ENCODE results near the gene UBR3. TPM values are rescaled to one million over a fixed set of nuclear protein-coding genes. Genes with fewer than 3 reads are reported as not detected.

The UBR3 gene
- total RNA-seq, 6 experiments from 2014 or later = 30.1 to 46.3 (median 40.5) TPM

DNA sequence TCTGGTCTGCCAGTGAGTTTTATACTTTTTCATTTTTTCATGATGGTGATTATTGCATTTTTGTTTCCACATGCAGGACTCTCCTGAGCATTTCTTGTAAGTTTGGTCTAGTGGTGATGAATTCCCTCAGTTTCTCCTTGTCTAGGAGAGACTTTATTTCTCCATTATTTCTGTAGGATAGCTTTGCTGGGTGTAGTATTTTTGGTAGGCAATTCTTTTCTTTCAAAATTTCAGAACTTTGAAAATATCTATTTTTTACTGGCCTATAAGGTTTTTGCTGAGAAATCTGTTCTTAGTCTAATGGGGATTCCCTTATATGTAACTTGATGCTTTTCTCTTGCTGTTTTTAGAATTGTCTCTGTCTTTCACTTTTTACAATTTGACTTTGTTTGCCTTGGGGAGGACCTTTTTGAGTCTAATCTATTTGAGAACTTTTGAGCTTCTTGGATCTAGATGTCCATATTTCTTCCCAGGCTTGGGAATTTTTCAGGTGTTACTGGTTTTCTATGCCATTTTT, 149.1 kb downstream of the UBR3 start:
- no peak for DNase-seq
- H3K27ac Mint-ChIP-seq = no peak overlapping the region
- peaks cover 51% of the 10 kb centered on the region for H3K36me3 Mint-ChIP-seq (ENCODE audit: low read depth)

GRCh38 chr2:169977530-169977929, 150.3 kb downstream of the UBR3 start:
- TF ChIP-seq, protein P1, sequence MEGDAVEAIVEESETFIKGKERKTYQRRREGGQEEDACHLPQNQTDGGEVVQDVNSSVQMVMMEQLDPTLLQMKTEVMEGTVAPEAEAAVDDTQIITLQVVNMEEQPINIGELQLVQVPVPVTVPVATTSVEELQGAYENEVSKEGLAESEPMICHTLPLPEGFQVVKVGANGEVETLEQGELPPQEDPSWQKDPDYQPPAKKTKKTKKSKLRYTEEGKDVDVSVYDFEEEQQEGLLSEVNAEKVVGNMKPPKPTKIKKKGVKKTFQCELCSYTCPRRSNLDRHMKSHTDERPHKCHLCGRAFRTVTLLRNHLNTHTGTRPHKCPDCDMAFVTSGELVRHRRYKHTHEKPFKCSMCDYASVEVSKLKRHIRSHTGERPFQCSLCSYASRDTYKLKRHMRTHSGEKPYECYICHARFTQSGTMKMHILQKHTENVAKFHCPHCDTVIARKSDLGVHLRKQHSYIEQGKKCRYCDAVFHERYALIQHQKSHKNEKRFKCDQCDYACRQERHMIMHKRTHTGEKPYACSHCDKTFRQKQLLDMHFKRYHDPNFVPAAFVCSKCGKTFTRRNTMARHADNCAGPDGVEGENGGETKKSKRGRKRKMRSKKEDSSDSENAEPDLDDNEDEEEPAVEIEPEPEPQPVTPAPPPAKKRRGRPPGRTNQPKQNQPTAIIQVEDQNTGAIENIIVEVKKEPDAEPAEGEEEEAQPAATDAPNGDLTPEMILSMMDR (IDR thresholded peaks at IDR 0.05) = no peak
- H3K27me3 Mint-ChIP-seq (ENCODE audit: insufficient read depth) = no peaks in the 10 kb centered on the region; the same call in 1 of the 2 replicates
- peaks cover 44% of the 10 kb centered on the region for H3K36me3 Mint-ChIP-seq (ENCODE audit: low read depth)
- peaks cover 31% of the 10 kb centered on the region for H3K9me3 Mint-ChIP-seq
- no peak overlapping the region for H3K27ac Mint-ChIP-seq
- no peaks in the 10 kb centered on the region; the same call in 1 of the 2 replicates for H3K4me1 Mint-ChIP-seq (ENCODE audit: low read depth)
- DNase-seq = no peak
- H3K4me3 Mint-ChIP-seq = no peak overlapping the region

More for the DNA sequence above, 149.1 kb downstream of the UBR3 start:
- TF ChIP-seq, protein P1 (IDR thresholded peaks at IDR 0.05) = no peak
- Mint-ChIP-seq H3K27me3 (ENCODE audit: insufficient read depth) (no peaks in the 10 kb centered on the region; the same call in 1 of the 2 replicates), H3K9me3 (peaks cover 31% of the 10 kb centered on the region), H3K4me1 (ENCODE audit: low read depth) (no peaks in the 10 kb centered on the region; the same call in 1 of the 2 replicates), H3K4me3 (no peak overlapping the region)

GRCh38 chr2:169978402-169979017, 151.3 kb downstream of the UBR3 start:
- Mint-ChIP-seq H3K27me3 (ENCODE audit: insufficient read depth) (no peaks in the 10 kb centered on the region; the same call in 1 of the 2 replicates), H3K4me3 (no peak overlapping the region), H3K27ac (no peak overlapping the region), H3K9me3 (peaks cover 31% of the 10 kb centered on the region), H3K36me3 (ENCODE audit: low read depth) (peaks cover 50% of the 10 kb centered on the region), H3K4me1 (ENCODE audit: low read depth) (peaks cover 6% of the 10 kb centered on the region)
- no peak for DNase-seq
- TF ChIP-seq, protein P1 (IDR thresholded peaks at IDR 0.05) = no peak

DNA sequence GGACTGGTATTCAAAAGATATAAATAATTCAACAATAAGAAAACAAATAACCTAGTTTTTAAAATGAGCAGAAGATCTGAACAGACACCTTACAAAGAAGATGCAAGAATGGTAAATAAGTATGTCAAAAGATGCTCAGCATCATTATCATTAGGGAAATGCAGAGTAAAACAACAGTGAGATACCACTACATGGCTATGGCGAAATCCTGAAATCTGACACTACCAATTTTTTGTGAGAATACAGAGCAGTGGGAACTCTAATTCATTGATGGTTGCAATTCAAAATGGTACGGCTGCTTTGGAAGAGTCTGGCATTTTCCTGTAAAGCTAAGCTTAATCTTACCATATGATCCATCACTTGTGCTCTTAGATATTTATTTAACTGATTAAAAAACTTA, 151.8 kb downstream of the UBR3 start:
- H3K4me1 Mint-ChIP-seq (ENCODE audit: low read depth) = peaks cover 6% of the 10 kb centered on the region
- TF ChIP-seq, protein P1 (IDR thresholded peaks at IDR 0.05) = no peak
- H3K27ac Mint-ChIP-seq = no peak overlapping the region
- H3K27me3 Mint-ChIP-seq (ENCODE audit: insufficient read depth) = no peaks in the 10 kb centered on the region; the same call in 1 of the 2 replicates
- H3K4me3 Mint-ChIP-seq = no peak overlapping the region
- H3K36me3 Mint-ChIP-seq (ENCODE audit: low read depth) = peaks cover 47% of the 10 kb centered on the region
- H3K9me3 Mint-ChIP-seq = peaks cover 30% of the 10 kb centered on the region
- no peak for DNase-seq

DNA sequence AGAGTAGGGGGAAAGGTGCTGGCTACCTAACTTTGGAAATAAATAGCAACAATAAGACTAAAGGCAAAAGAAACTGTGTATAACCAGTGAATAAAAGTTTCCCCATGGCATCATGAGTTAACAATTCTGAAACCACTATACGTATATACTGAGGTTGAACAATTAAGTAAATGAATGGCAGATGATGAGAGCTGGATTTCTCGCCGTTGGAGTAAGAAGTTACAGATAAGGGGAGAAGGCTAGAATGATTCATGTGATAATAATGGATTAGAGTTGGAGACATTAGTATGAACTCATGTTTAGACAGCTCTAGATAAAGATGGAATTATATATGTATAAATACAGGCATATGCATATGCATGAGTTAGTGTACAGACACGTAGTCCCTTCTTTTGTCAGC, 152.7 kb downstream of the UBR3 start:
- peaks cover 37% of the 10 kb centered on the region for H3K36me3 Mint-ChIP-seq (ENCODE audit: low read depth)
- TF ChIP-seq, protein P1 (IDR thresholded peaks at IDR 0.05) = no peak
- H3K4me1 Mint-ChIP-seq (ENCODE audit: low read depth) = peaks cover 6% of the 10 kb centered on the region

More for the DNA sequence above, 152.7 kb downstream of the UBR3 start:
- DNase-seq = no peak
- Mint-ChIP-seq H3K27me3 (ENCODE audit: insufficient read depth) (no peaks in the 10 kb centered on the region; the same call in 1 of the 2 replicates), H3K9me3 (peaks cover 23% of the 10 kb centered on the region), H3K4me3 (no peak overlapping the region), H3K27ac (no peak overlapping the region)

All from HFFc6 (cell line).